ENCODE measurements around the gene CMTM8.

- TF ChIP-seq ZNF274 (IDR thresholded peaks at IDR 0.05; ENCODE audit: low read depth, low read length) (no peak), YY1 (IDR thresholded peaks at IDR 0.05; ENCODE audit: insufficient read depth, insufficient read length) (no peak)
Measured at GRCh38 chr3:32261545-32261944, 23.1 kb downstream of the CMTM8 start.
